A549 treated with Mapracorat at 1 μM for 4 hours (cell line): ENCODE results near the gene SPATA31D1. TPM values are rescaled to one million over a fixed set of nuclear protein-coding genes. Genes with fewer than 3 reads are reported as not detected.

Experiments
- total RNA-seq: library from RNA; stranded (reverse); fragments of 200-300 nt; extraction: Qiagen RNA extraction; gene quantifications from 5 replicates; pipeline ENCODE4 v1.2.3, GENCODE V29; 2022

Gene SPATA31D1
- not detected in 5 replicates for total RNA-seq

GRCh38 chr9:81988472-81988871 is at the start of gene SPATA31D1:
SPATA31D1 (plus strand) TSS chr9:81988772; CDS start chr9:81988819, 47 bp downstream.

DNA sequence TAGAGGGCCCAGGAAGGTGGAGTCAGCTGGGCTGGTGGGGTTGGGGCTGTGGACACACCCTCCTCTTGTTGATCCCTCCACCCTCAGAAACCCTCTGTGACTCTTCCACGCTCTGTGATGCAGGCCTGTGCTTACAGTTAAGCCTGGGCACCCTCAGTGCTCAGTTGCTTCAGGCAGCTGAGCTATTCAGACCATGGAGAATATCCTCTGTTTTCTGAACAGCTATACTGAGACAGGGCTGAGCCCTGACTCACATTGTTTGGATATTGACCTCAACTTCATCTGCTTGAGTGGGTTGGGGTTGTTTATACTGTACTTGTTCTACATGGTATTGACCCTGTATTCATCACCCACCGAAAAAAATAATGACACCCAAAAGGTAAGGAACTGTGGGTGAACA is 45.2 kb upstream of the SPATA31D1 start, which contains the start of gene SPATA31D3:
Gene SPATA31D3 (plus strand): TSS at position 108 of the 400 bp plus-strand sequence. CDS start 86 bp downstream, at position 194.

Other genes with a start within 250 kb of the SPATA31D1 start
- not detected in 5 replicates for gene SPATA31D4, start 60.3 kb upstream of the SPATA31D1 start, total RNA-seq
- not detected in 5 replicates for gene SPATA31D3, start 45.3 kb upstream of the SPATA31D1 start, total RNA-seq